BLaER1 (cell line): ENCODE data around the gene ZKSCAN8.

Experiments used
- H3K27ac ChIP-seq: shearing (Covaris generic); formaldehyde crosslinking; 2 replicates; pipeline ENCODE4 v1.8.1; 2022
- H3K27me3 ChIP-seq: shearing (Covaris generic); formaldehyde crosslinking; 2 replicates; pipeline ENCODE4 v1.8.1; 2022
- H3K36me3 ChIP-seq: shearing (Covaris generic); formaldehyde crosslinking; 2 replicates; pipeline ENCODE4 v1.8.1; 2022
- H3K4me1 ChIP-seq: shearing (Covaris generic); formaldehyde crosslinking; 2 replicates; pipeline ENCODE4 v1.8.1; 2022
- H3K4me2 ChIP-seq: shearing (Covaris generic); formaldehyde crosslinking; 2 replicates; pipeline ENCODE4 v1.8.1; 2022
- H3K4me3 ChIP-seq: shearing (Covaris generic); formaldehyde crosslinking; 2 replicates; pipeline ENCODE4 v1.8.1; 2022
- H3K9ac ChIP-seq: shearing (Covaris generic); formaldehyde crosslinking; 2 replicates; pipeline ENCODE4 v1.8.1; 2022
- H3K9me3 ChIP-seq: shearing (Covaris generic); formaldehyde crosslinking; 2 replicates; pipeline ENCODE4 v1.8.1; 2022
- H4K20me1 ChIP-seq: shearing (Covaris generic); formaldehyde crosslinking; 2 replicates; pipeline ENCODE4 v1.8.1; 2022
- Cebpa-rat ChIP-seq: shearing (Covaris generic); IDR thresholded peaks from 2 replicates; pipeline ENCODE4 v1.8.1; 2022

Gene ZKSCAN8

GRCh38 chr6:28203201-28203600 lies 61.5 kb downstream of the ZKSCAN8 start:
- Histone ChIP-seq H3K4me1 (peaks cover 5% of the 10 kb centered on the region), H3K36me3 (no peaks in the 10 kb centered on the region), H3K9ac (no peak overlapping the region), H3K9me3 (peaks cover 24% of the 10 kb centered on the region), H3K4me3 (no peak overlapping the region), H3K27ac (no peak overlapping the region), H3K4me2 (no peak overlapping the region), H3K27me3 (peaks cover 12% of the 10 kb centered on the region), H4K20me1 (no peaks in the 10 kb centered on the region)
- TF ChIP-seq Cebpa-rat: no peak

- Histone ChIP-seq H3K4me2 (no peak overlapping the region), H3K9me3 (peaks cover 16% of the 10 kb centered on the region), H3K27me3 (peaks cover 23% of the 10 kb centered on the region), H3K27ac (no peak overlapping the region), H3K4me3 (no peak overlapping the region), H3K36me3 (no peaks in the 10 kb centered on the region), H4K20me1 (no peaks in the 10 kb centered on the region), H3K9ac (no peak overlapping the region), H3K4me1 (peaks cover 5% of the 10 kb centered on the region)
- no peak for TF ChIP-seq Cebpa-rat
Observed at GRCh38 chr6:28205879-28206278, 64.2 kb downstream of the ZKSCAN8 start.

- no peaks in the 10 kb centered on the region for H3K36me3 ChIP-seq
- H3K27ac ChIP-seq: no peak overlapping the region
- no peak for TF ChIP-seq Cebpa-rat
- H3K9me3 ChIP-seq: peaks cover 21% of the 10 kb centered on the region
- no peak overlapping the region for H3K9ac ChIP-seq
- H3K4me3 ChIP-seq: no peak overlapping the region
- H3K4me1 ChIP-seq: peaks cover 5% of the 10 kb centered on the region
- H3K4me2 ChIP-seq: no peak overlapping the region
- peaks cover 30% of the 10 kb centered on the region for H3K27me3 ChIP-seq
- H4K20me1 ChIP-seq: no peaks in the 10 kb centered on the region
Observed at GRCh38 chr6:28206527-28206926, 64.8 kb downstream of the ZKSCAN8 start.

GRCh38 chr6:28206928-28207509 lies 65.3 kb downstream of the ZKSCAN8 start:
- Histone ChIP-seq H3K27ac (no peak overlapping the region), H3K4me3 (no peak overlapping the region), H3K36me3 (no peaks in the 10 kb centered on the region), H3K9me3 (peaks cover 25% of the 10 kb centered on the region), H3K4me1 (peaks cover 5% of the 10 kb centered on the region), H3K27me3 (peaks cover 35% of the 10 kb centered on the region), H4K20me1 (no peaks in the 10 kb centered on the region), H3K9ac (no peak overlapping the region), H3K4me2 (no peak overlapping the region)
- no peak for TF ChIP-seq Cebpa-rat

GRCh38 chr6:28207510-28208110 lies 65.9 kb downstream of the ZKSCAN8 start:
- Histone ChIP-seq H3K27ac (no peak overlapping the region), H3K4me1 (peaks cover 1% of the 10 kb centered on the region), H3K4me3 (no peak overlapping the region), H3K9ac (no peak overlapping the region), H3K36me3 (no peaks in the 10 kb centered on the region), H4K20me1 (no peaks in the 10 kb centered on the region), H3K9me3 (peaks cover 31% of the 10 kb centered on the region), H3K4me2 (no peak overlapping the region), H3K27me3 (peaks cover 41% of the 10 kb centered on the region)
- TF ChIP-seq Cebpa-rat: no peak

- Histone ChIP-seq H3K27ac (no peak overlapping the region), H3K4me2 (no peak overlapping the region), H3K4me3 (no peak overlapping the region), H3K9me3 (peaks cover 32% of the 10 kb centered on the region), H3K36me3 (no peaks in the 10 kb centered on the region), H3K4me1 (no peaks in the 10 kb centered on the region), H3K27me3 (peaks cover 47% of the 10 kb centered on the region), H4K20me1 (no peaks in the 10 kb centered on the region), H3K9ac (no peak overlapping the region)
- TF ChIP-seq Cebpa-rat: no peak
Observed at GRCh38 chr6:28208111-28208659, 66.5 kb downstream of the ZKSCAN8 start.
